Left renal pelvis (tissue), 4 donors: ENCODE results near the gene PPIF. TPM values are rescaled to one million over a fixed set of nuclear protein-coding genes. Genes with fewer than 3 reads are reported as not detected.

Experiments used
- DNase-seq, 4 donors: peaks; one replicate each; pipeline ENCODE4 v3.0.0-alpha.2; 2013; ENCODE audit warnings: low read depth in 4 of 4, low spot score in 3 of 4
- polyA plus RNA-seq, 4 donors: library from polyadenylated mRNA; unstranded; fragments of 120-200 nt; gene quantifications; one replicate each; pipeline ENCODE4 v1.2.1, GENCODE V29; 2013; ENCODE audit not compliant: insufficient read length in 4 of 4

Gene PPIF
- polyA plus RNA-seq, 4 donors = 27.4 to 71.7 (median 59.5) TPM

DNA sequence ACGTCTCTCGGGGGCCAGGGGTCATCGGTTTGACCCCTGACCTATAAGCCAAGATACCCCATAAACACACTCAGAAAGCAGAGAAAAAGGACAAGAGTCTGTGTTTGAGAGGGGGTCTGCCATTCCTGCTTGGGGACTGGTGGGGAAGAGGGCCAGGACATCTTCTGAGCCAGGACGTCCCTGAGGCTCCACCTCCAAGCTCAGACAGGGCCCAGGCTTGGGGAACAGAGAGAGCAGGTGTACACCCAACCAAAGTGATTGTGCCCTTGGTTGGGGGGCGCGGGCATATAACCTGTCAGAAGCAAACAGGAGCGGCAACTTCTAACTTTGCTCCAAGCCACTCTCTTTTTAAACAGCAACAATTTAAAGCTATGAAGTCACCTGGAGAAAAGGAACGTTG lies 33.9 kb upstream of the PPIF start:
- DNase-seq = no peak

DNA sequence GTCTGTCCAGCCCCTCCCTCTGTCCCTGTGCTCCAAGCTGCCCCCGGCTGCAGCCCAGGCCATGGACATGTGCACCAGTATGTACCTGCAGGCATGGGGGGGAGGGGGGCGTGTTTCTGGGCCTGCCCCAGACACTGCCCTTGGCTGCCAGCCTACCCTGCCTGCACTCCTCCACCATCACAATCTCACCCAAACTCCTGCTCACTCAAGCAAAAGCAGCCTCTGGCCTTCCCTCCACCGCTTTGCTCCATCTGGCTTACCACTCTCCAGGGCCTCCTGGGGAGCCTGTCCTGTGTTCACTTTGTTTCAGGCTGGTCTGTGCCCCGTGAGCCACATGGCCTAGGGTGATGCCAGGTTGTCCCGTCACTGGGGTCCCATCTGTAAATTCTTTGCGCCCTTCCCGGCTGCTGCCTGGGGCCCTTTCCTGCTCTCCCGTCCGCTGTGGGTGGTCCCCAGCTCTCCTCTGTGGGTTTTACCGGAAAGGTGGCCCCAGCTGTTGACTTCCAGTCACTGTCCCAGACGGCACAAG lies 33.3 kb upstream of the PPIF start:
- DNase-seq = no peak

DNA sequence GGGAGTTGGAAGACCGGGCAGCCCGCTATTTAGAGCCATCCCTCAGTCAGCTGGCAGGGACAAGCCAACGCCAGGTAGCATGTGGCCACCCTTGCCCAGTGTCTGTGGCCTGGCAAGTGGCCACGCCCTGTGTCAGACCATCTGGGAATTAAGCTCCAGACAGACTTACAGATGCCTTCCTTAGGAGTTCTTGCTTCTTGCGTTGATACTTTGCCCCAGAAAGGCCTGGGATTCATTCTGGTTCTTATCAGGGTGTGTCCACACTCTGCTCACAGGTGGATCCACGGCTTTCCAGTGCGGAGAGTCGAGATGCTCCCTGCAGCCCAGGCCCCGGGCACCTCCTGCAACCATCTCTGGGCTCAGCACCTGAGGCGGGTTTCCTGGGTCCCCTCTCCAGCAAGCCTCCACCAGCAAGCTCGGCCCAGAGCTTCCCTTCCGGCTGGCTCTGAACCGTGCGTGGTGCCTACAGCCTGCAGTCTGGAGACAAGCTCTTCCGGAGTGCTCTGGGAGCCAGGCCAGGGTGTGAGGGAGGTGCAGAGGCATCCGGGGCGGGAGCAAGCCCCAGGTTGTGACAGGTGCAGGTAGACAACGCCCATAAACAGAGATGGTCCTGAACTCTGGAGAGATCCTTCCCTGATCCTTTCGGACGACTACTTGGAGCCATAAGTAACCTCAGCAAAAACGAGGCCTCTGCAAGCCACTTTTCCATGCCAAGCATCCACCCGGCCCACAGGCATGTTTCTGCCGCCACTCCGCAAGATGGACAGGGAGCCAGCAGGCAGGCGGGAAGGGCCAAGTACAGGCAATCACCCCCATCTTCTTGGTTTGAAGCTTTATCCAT lies 32.3 kb upstream of the PPIF start:
- DNase-seq = no peak

DNA sequence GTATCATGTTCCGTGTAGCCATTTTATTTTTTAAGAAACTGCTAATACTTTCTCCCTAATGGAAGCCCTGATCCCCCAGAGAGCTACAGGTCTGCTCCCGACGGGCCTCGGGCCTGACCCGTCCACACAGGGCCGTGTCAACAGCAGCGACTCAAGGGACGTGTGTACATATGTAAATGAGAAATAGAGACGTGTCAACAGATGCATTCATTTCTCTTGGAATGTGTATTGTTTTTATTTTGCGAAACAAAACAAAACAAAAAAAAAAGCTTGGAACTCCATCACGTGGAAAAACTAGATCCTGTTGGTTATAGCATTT lies 31.7 kb upstream of the PPIF start:
- no peak for DNase-seq

DNA sequence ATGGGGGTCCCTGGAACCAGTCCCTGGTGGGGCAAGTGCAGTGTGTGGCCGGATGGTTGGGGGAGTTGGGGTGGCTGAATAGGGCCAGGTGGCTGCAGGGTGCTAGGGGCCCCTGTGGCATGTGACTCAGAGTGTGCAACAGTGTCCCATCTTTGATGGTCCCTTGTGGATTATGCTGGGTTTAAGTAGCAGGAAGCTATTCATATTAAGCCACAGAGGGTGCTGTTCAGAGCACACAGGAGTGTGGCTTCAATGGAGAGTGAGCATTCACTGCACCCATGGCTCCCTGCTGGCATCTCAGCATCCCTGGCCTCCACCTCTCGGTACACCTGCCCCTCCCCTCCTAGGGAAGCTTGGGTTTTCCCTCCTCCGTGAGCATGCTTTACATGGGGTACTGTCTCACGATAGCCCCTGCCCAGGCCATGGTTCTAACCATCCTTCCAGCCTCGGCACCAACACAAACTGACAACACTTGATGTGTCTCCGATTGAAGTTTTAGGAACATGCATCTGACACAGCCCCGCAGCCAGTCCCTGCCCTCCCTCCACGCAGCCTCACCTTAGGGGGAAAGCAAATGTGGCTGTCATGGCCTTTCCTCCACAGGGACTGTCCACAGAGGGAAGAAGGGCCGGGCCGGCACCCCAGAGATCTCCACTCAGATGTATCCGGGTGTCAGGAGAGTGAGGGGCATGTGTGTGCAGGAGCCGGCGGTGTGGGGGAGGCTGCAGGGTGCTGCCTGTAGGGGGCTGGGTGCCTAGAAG lies 30.4 kb upstream of the PPIF start:
- DNase-seq = no peak

DNA sequence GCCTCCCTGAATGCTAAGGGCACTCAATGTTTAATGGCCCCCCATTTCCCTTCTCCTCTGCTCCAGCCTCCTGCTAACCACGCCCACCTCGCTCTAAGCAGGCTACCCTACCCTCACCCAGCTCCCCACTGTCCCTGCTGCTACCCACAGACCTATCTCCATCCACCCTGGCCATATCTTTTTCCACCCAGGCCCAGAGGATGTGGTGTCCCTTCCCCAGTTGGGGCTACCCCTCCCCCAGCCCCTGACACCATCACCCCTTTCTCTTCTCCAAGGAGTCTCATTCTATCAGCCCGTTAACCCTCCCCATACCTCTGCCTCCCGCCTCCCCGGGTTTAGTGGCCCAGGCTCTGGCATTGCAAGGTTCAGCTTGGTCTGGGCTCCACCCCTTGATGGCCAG lies 28.9 kb upstream of the PPIF start:
- no peak for DNase-seq

DNA sequence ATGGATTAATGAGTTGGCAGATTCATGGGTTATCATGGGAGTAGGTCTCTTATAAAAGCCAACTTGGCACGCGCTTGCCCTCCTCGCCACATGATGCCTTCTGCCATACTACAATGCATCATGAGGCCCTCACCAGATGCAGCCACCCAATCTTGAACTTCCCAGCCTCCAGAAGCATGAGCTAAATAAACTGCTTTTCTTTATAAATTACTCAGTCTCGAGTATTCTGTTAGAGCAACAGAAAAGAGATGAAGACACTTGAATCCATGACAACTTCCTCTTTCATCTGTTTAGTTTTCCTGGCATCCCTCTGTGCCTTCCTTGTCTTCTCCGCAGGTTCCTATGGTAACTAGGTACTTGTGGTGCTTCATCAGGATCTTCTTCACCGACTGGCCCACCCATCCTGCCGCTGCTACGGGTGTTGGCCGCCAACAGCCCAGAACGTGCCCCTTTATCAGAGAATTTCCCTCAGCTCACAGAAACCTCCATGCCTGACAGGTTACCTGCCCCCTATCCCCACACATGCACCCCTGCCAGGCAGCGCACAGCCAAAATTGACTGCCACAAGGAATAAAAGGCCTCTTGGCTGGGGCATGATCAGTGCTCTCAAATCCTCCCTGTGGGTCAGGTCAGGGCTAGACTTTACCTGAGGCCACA lies 28.0 kb upstream of the PPIF start:
- no peak for DNase-seq

DNA sequence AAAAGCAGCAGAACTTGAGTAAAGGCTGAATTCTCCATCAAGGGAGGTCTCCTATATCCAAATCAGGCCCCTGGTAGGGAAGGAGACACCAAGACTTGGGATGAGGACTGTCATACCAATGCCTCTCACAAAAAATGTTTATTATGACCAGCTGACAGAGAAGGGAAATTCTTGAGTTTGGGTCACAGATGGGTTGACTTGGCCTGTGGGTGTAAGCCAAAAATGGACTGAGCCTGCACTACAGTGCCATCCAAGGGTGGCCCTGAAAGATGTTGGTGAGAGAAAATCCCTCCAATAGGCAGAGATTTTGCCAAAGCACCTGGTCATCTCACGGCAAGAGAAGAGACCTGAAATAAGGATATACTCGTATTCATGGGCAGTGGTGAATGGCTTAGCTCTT lies 27.0 kb upstream of the PPIF start:
- no peak for DNase-seq

DNA sequence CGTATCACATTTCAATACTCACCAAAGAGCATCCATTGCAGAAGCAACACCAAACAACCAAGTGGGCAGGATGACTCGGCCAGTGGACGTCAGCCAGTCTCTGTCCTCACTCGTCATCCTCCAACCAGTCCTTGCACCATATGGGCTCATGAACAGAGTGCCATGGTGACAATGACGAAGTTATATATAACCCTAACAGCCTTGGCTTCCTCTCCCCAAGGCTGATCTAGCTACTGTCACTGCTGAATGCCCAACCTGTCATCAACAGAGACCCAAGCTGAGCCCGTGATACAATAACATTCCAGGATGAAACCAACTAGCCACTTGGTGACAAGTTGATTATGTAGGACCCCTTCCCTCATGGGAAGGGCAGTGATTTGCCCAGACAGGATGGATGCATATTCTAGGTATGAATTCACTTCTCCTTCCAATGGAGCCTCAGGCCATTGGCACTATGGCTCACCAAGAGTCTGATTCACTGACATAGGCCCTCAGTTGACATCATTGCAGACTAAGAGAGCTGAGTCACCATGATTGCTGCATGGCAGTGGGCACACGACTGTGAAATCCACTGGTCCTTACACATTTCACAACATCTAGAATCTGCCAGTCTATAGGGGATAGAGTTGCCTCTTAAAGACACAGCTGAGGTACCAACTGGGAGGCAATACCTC lies 26.3 kb upstream of the PPIF start:
- no peak for DNase-seq

DNA sequence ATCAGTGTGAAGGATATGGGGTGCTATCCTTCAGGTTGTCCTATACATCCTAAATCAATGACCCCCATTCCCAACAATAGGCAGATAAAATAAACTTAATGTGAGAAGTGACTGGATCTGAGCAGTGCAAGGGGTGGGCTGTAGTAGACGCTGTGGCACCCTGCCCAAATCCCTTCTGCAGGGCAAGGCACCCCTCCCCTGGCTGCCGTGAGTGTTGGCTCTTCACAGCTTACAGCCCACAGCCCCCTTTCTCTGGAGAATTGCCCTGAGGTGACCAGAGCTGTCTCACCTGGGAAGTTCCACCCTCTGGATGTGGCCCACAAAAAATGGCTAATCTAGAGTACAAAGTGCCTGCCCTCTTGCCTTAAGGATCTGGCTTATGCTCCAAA lies 25.8 kb upstream of the PPIF start:
- DNase-seq = no peak

DNA sequence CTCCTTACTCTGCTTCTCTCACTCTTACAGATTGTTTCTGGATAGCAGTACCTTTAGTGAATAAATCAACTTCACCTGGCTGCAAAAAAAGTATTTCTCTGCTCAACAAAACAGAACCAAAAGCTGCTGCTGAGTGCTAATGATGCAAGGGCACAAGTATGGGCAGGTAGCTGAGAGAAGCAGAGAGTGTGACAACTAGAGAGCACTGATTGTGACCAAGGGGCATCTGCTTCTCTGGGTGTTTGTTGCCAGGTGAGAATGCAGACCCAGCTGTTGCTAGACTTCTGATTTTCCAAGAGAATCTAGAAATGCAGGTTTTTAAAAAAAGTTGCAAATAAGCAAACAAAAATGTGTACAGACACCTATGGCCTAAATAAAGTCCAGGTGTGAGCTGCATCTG lies 25.3 kb upstream of the PPIF start:
- no peak for DNase-seq

DNA sequence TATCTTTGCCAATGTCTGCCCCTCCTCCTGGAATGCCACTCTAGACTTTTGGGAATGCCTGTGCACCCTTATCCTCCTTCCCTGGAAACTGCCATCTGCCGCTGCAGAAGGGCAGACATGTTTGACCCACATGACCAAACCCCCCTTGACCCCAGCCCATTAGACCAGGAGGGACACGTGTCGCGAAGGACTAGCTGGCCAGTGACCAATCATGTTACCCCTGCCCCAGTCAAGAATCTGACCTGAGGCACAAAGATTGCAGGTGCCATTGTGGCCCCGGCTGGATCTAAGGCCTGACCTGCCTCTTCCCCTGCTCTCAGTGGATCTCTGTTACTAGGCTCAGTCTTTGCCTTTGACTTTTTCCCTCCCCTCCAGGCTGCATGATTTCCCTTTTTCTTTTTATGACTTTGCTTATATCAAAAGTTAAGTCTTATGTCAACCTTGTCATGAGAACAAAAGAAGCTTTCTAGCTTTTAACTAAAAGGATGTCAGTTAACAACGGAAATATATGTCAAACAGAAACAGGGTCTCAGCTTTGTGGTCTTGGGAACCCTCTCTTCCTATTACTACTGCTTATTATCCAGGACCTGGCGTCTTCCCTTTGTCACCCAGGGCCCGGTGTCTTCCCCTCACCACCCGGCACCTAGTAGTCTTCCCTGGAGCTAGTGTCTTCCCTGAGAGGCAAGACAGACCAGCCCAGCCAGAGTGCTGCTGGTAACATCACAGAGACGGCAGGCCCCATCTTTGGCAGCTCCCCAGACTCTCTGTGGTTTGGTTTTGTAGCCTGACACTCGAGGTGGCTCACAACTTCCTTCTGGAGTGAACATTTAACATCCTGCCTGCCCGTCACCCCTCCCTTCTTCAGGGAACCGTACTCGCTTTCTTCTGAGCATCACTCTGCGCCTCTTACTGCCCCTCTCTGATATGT lies 24.4 kb upstream of the PPIF start:
- no peak for DNase-seq

DNA sequence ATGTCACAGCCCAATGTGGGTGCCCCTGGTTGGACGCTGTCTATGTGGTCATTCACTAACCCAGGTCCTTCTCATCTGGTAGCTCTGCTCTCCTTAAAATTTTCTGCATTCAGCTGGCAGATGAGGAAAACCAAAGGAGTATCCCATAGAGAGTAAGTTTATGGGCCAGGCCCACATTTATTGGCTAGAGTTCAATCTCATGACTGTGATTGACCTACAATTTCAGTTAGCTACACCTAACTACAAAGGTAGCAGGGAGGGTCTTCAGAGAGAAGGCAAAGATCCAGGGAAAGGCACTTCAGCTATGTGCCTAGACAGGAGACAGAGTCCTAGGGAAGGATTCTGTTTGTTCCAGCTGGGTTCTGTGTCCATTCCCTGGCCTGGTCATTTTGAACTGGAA lies 23.7 kb upstream of the PPIF start:
- no peak for DNase-seq

DNA sequence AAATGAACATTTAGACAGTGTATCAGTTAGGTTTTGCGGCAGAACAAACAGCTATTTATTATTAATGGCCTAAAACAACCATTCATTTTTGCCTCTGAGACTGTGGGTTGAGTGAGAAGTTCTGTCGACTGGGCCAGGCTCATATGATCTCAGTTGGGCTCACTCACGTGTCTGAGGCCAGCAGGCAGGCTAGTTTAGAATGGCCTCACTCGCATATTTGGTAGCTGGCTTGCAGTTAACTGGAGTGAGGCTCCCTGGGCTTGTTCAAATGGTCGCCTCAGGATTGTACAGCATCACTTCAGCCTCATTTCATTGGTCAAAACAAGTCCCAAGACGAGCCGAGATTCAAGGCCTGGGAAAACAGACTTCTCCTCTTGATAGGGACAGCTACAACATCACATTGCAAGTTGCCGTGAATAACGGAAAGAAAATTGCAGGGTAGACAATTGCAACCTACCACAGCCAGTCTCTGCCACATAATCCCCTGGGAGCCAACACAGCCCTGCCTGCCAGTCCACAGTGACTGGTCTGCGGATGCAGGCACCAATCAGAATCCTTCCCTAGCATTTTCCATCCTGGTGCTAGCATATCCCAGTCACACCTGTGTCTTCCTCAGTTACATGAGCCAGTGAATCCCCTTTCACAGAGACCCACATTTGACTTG lies 23.1 kb upstream of the PPIF start:
- no peak for DNase-seq

DNA sequence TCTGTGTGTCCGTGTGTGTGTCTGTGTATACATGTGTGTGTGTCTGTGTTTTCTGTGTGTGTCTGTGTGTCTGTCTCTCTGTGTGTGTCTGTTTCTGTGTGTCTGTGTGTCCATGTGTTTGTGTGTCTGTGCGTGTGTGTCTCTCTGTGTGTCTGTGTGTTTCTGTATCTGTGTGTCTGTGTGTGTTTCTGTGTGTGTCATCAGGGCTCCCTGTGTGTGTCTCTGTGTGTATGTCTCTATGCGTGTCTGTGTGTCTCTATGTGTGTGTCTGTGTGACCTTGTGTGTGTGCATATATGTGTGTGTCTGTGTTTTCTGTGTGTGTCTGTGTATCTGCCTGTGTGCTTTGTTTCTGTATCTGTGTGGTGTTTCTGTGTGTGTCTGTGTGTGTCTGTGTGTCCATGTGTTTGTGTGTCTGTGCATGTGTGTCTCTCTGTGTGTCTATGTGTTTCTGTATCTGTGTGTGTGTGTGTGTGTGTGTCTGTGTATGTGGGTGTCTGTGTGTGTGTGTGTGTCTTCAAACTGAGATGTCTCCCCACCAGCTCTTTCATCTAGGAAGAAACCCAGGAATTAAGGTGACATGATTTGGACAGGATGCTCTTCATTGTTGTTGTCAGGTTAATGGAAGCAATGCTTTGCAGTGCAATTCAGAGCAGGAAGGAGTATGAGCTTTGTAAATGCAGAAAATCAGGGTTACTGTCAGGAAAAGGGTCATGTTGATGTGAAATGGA lies 20.7 kb upstream of the PPIF start:
- DNase-seq = no peak

DNA sequence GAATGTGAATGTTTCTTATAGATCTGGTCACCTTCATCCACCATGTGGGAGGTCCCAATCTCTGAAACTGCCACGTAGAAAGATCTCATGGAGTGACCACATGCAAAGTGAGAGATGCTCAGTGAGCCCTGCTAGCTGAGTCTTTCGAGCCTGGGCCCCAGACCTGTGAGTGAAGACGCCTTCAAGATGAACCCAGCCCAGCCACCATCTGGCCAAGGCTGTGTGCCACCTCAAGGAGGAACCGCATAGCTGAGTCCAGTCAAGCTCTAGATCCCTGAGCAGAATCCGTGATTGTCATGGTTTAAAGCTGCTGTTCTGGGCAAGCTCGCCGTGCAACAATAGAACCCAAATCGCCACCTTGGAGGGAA lies 20.2 kb upstream of the PPIF start:
- no peak for DNase-seq

DNA sequence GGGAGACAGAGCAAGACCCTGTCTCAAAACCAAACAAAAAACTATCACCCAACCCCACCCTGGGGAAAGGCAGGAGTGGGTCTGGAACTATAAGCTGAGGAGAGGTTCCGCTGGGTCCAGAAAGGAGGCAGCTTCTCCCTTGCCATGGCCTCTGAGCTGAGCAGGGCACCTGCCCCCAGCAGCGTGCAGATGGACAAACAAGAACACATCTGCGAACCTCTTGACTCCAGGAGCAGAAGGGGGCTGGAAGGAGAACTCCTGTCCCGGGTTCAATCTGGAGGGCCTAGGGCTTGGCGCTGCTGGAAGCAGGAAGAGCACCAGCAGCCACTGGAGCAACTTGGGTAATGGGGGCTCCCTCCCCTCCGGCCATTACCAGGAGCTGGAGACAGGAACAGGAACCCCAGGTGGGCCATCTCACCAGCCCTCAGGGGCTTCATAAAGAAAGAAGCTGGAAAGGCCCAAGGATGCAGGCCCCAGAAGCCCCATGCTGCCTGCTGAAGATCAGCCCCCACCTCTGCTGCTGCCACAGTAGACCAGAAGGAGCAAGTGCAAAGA lies 19.0 kb upstream of the PPIF start:
- no peak for DNase-seq

DNA sequence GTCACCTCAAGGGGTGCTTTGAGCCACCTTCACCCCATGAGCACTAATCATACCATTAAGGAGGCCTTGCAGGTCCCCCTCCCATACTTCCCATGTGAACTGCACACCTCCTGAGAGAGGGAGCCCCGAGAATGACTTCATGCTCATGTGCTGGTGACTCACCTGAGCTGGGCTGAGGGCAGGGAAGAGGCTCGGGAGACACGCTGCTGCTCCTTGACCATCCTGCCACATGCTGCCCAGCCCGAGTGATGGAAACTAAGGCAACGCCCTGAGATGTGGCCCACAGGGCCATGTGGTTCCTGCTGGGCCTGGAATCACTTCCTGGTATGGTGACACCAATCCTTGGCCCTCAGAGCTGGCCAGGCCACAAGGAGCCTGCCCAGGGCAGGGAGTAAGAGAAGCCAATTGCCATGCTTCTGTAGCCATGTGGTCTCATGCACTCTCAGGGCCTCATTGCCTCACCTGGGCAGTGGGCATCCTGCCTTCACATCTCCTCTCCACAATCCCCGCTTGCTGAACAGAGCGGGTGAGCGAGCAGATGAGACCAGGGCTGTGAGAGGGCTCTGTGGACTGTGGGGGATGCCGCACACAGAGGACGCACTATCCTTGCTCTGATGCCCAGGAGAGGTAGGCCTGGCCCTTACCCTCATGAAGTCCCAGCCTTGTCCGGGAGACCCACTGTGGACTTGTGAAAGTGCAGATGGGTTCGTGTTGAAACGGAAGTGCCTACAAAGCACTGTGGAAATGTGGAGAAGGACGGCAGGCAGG lies 18.3 kb upstream of the PPIF start:
- no peak for DNase-seq
